Endothelial cell of umbilical vein (primary cell): ENCODE data around the gene ATP13A3.

Experiments
- EZH2 ChIP-seq: IDR thresholded peaks from 2 replicates; pipeline ENCODE4 v1.6.1; 2012; ENCODE audit warnings: borderline replicate concordance, low read depth, mild to moderate bottlenecking, moderate library complexity, low read length, inconsistent platforms; ENCODE audit not compliant: severe bottlenecking
- GATA2 ChIP-seq: IDR thresholded peaks from 2 replicates; pipeline ENCODE4 v1.7.0; 2011; ENCODE audit warnings: low read depth, mild to moderate bottlenecking, moderate library complexity, mixed read lengths, low read length; ENCODE audit not compliant: insufficient read length, insufficient read depth
- JUN ChIP-seq: IDR thresholded peaks from 2 replicates; pipeline ENCODE4 v1.6.1; 2011; ENCODE audit warnings: borderline replicate concordance, low read depth; ENCODE audit not compliant: insufficient read length, insufficient read depth
- MYC ChIP-seq: IDR thresholded peaks from one replicate; pipeline ENCODE4 v1.6.1; 2011; ENCODE audit warnings: mild to moderate bottlenecking, low read depth, low read length
- POLR2A ChIP-seq: IDR thresholded peaks from 2 replicates; pipeline ENCODE4 v1.6.1; 2012; ENCODE audit warnings: low read depth, mild to moderate bottlenecking, control low read depth, low read length
- POLR2AphosphoS5 ChIP-seq: IDR thresholded peaks from 2 replicates; pipeline ENCODE4 v1.6.1; 2012; ENCODE audit warnings: low read depth, mild to moderate bottlenecking, control low read depth, low read length, moderate library complexity; ENCODE audit not compliant: insufficient read depth
- TF ChIP-seq, protein P1 (sequence below), 2 donors: IDR thresholded peaks; 1 replicate in 1 of 2; 2 replicates in 1 of 2; pipeline ENCODE4 v1.5.1; 2011; ENCODE audit warnings: low read length in 2 of 2, mild to moderate bottlenecking in 2 of 2, moderate library complexity in 2 of 2, control low read depth in 1 of 2, inconsistent platforms in 1 of 2, low read depth in 1 of 2; ENCODE audit not compliant: insufficient read depth in 1 of 2; ENCODE audit errors: extremely low read depth in 1 of 2
- TF ChIP-seq, protein P2 (sequence below): IDR thresholded peaks from 2 replicates; pipeline ENCODE4 v1.6.1; 2011; ENCODE audit not compliant: insufficient read depth, insufficient read length

DNA sequence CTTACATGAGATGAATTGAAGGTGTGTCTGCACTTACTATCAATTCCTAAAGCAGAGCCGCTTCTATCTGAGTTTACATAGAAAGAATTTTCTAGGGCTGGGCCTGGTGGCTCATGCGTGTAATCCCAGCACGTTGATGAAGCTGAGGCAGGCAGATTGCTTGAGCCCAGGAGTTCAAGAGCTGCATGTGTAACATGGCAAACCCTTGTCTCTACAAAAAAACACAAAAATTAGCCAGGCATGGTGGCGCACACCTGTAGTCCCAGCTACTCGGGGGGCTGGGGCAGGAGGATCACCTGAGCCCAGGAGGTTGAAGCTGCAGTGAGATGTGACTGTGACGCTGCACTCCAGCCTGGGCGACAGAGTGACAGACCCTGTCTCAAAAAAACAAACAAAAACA lies 18.1 kb upstream of the ATP13A3 start:
- TF ChIP-seq, protein P1, sequence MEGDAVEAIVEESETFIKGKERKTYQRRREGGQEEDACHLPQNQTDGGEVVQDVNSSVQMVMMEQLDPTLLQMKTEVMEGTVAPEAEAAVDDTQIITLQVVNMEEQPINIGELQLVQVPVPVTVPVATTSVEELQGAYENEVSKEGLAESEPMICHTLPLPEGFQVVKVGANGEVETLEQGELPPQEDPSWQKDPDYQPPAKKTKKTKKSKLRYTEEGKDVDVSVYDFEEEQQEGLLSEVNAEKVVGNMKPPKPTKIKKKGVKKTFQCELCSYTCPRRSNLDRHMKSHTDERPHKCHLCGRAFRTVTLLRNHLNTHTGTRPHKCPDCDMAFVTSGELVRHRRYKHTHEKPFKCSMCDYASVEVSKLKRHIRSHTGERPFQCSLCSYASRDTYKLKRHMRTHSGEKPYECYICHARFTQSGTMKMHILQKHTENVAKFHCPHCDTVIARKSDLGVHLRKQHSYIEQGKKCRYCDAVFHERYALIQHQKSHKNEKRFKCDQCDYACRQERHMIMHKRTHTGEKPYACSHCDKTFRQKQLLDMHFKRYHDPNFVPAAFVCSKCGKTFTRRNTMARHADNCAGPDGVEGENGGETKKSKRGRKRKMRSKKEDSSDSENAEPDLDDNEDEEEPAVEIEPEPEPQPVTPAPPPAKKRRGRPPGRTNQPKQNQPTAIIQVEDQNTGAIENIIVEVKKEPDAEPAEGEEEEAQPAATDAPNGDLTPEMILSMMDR (IDR thresholded peaks at IDR 0.05; ENCODE audit: extremely low read depth in 1 of 2, insufficient read depth in 1 of 2, low read depth in 1 of 2, low read length in 2 of 2): no peak
- TF ChIP-seq POLR2A: no peak
- TF ChIP-seq JUN: no peak
- TF ChIP-seq POLR2AphosphoS5: no peak
- TF ChIP-seq GATA2: no peak
- no peak for TF ChIP-seq MYC
- TF ChIP-seq, protein P2, sequence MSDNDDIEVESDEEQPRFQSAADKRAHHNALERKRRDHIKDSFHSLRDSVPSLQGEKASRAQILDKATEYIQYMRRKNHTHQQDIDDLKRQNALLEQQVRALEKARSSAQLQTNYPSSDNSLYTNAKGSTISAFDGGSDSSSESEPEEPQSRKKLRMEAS: no peak
- TF ChIP-seq EZH2: no peak
